Natural killer cell (primary cell): ENCODE results near the gene SLC29A4. TPM values are rescaled to one million over a fixed set of nuclear protein-coding genes. Genes with fewer than 3 reads are reported as not detected.
"Not testable (repeated sequence)": the region's sequence is repeated elsewhere in the genome, so short reads cannot be mapped to it uniquely, and the experiment has no call there.

Source experiments
- ATAC-seq, 3 donors: fragments of 150-1000 bp in 2 of 3; fragments of 200-7000 bp in 1 of 3; cut with Tn5 transposase; 1 replicate in 1 of 3; 2 replicates in 2 of 3; pipeline ENCODE4 v1.10.0; 2021; ENCODE audit warnings: mild to moderate bottlenecking in 2 of 3, moderate library complexity in 2 of 3
- DNase-seq, 2 donors: peaks; one replicate each; pipeline versions ENCODE4 v3.0.0 to v3.0.0-alpha.2; 2013 to 2021; ENCODE audit warnings: mixed read lengths in 1 of 2
- H3K27ac ChIP-seq: one replicate; pipeline ENCODE4 v1.5.1; 2013; ENCODE audit warnings: mild to moderate bottlenecking, low read length
- H3K27me3 ChIP-seq: one replicate; pipeline ENCODE4 v1.6.1; 2013; ENCODE audit warnings: low read length; ENCODE audit not compliant: control insufficient read depth, insufficient read depth
- H3K36me3 ChIP-seq: one replicate; pipeline ENCODE4 v1.6.1; 2013; ENCODE audit warnings: low read length; ENCODE audit not compliant: control insufficient read depth, insufficient read depth
- H3K4me1 ChIP-seq: one replicate; pipeline ENCODE4 v1.6.1; 2013; ENCODE audit warnings: low read length; ENCODE audit not compliant: control insufficient read depth, insufficient read depth
- H3K4me3 ChIP-seq: one replicate; pipeline ENCODE4 v1.5.1; 2013; ENCODE audit warnings: low read length
- H3K9me3 ChIP-seq: one replicate; pipeline ENCODE4 v1.6.1; 2013; ENCODE audit warnings: low read length; ENCODE audit not compliant: control insufficient read depth, insufficient read depth
- H3K27ac Mint-ChIP-seq, 2 donors: one replicate each; pipeline ENCODE4 v1.8.0; 2022; ENCODE audit warnings: mild to moderate bottlenecking in 2 of 2, mixed read lengths in 2 of 2, moderate library complexity in 1 of 2
- H3K27me3 Mint-ChIP-seq, 2 donors: one replicate each; pipeline ENCODE4 v1.8.0; 2022; ENCODE audit warnings: low read depth in 2 of 2, mixed read lengths in 2 of 2
- H3K36me3 Mint-ChIP-seq: one replicate; pipeline ENCODE4 v1.8.0; 2022; ENCODE audit warnings: mixed read lengths
- H3K4me1 Mint-ChIP-seq, 2 donors: one replicate each; pipeline ENCODE4 v1.8.0; 2022; ENCODE audit warnings: mixed read lengths in 2 of 2
- H3K4me3 Mint-ChIP-seq: one replicate; pipeline ENCODE4 v1.8.0; 2022; ENCODE audit warnings: mild to moderate bottlenecking, moderate library complexity, mixed read lengths
- H3K9me3 Mint-ChIP-seq, 2 donors: one replicate each; pipeline ENCODE4 v1.8.0; 2022; ENCODE audit warnings: mixed read lengths in 2 of 2
- CTCF ChIP-seq: fragments of 200-600 bp; IDR thresholded peaks from one replicate; pipeline ENCODE4 v1.8.0; 2022; ENCODE audit warnings: antibody characterized with exemption
- WGBS: methylation state at CpG from one replicate; pipeline ENCODE4 v1.1.7; 2013; ENCODE audit warnings: missing lambda C conversion rate; ENCODE audit not compliant: insufficient coverage; 5-methylcytosine and 5-hydroxymethylcytosine counted together
- intact Hi-C: fragments of 100-400 bp; cut with micrococcal nuclease; formaldehyde crosslinking; loops from one replicate; pipeline ENCODE4 v1.14.2; 2022
- total RNA-seq, 4 donors: library from RNA; stranded (reverse); fragments of 120-200 nt in 1 of 4; gene quantifications; one replicate each; pipeline versions ENCODE4 v1.2.3 to v1.2.4, GENCODE V29; 2013 to 2022

SLC29A4 gene
- total RNA-seq, 3 donors from 2014 or later (not counting 1 experiment from before 2014, with no cell fraction given), result 0.16 to 0.95 (median 0.40) TPM

- WGBS, result 61% methylated on average over 23 of the region's 24 CpGs
- H3K4me3 Mint-ChIP-seq, result peak overlapping the region; percentile 47
- H3K9me3 ChIP-seq, result no peaks in the 10 kb centered on the region
Observed at GRCh38 chr7:5284304-5285281, 1.9 kb downstream of the SLC29A4 start.

DNA sequence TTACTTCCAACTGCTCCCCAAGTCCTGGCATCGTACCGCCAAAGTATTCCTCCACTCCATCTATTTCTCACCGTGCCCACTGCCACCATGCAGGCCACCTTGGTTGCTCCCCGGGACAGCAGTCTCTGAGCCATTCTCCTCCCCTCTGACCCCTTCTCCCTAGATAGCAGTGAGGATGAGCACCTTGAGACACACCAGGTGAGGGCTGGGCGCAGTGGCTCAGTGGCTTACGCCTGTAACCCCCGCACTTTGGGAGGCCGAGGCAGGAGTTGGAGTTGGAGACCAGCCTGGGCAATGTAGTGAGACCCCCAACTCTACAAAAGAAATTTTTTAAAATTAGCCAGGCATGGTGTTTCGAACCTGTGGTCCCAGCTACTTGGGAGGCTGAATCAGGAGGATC, 4.2 kb downstream of the SLC29A4 start:
- intact Hi-C loops, result no loop called here
- H3K4me3 Mint-ChIP-seq, result no peak overlapping the region

More at GRCh38 chr7:5284304-5285281, 1.9 kb downstream of the SLC29A4 start:
- Histone ChIP-seq H3K36me3 (no peaks in the 10 kb centered on the region), H3K27me3 (peaks cover 12% of the 10 kb centered on the region), H3K27ac (no peak overlapping the region), H3K4me1 (peaks cover 7% of the 10 kb centered on the region), H3K4me3 (no peak overlapping the region)
- intact Hi-C loops, result no loop called here
- H3K27ac Mint-ChIP-seq, result no peak overlapping the region
- ATAC-seq, result no peak
- H3K4me1 Mint-ChIP-seq, result no peaks in the 10 kb centered on the region
- no peaks in the 10 kb centered on the region for H3K9me3 Mint-ChIP-seq
- TF ChIP-seq CTCF, result no peak
- H3K36me3 Mint-ChIP-seq, result no peaks in the 10 kb centered on the region
- peaks cover 0 to 12% of the 10 kb centered on the region in 2 donors for H3K27me3 Mint-ChIP-seq
- DNase-seq, result peak in 1 of 2 donors; percentile 24

GRCh38 chr7:5287373-5287772, 4.6 kb downstream of the SLC29A4 start:
- H3K9me3 Mint-ChIP-seq, H3K4me3 ChIP-seq, H3K27me3 Mint-ChIP-seq, H3K4me1 Mint-ChIP-seq, DNase-seq, H3K27ac ChIP-seq, H3K27ac Mint-ChIP-seq, H3K4me1 ChIP-seq, H3K4me3 Mint-ChIP-seq, intact Hi-C loops, H3K36me3 Mint-ChIP-seq, ATAC-seq, H3K36me3 ChIP-seq, H3K9me3 ChIP-seq: not testable (repeated sequence)
- 87% methylated on average over 5 of the region's 5 CpGs for WGBS
- H3K27me3 ChIP-seq, result peaks cover 12% of the 10 kb centered on the region

More for the DNA sequence above, 4.2 kb downstream of the SLC29A4 start:
- H3K27me3 ChIP-seq, result peaks cover 12% of the 10 kb centered on the region
- H3K4me1 ChIP-seq, result peaks cover 7% of the 10 kb centered on the region
- no peaks in the 10 kb centered on the region for H3K36me3 ChIP-seq
- H3K27ac ChIP-seq, result no peak overlapping the region
- no peak overlapping the region for H3K4me3 ChIP-seq
- ATAC-seq, result no peak
- Mint-ChIP-seq H3K27me3 (peaks cover 0 to 9% of the 10 kb centered on the region in 2 donors), H3K9me3 (no peaks in the 10 kb centered on the region), H3K36me3 (no peaks in the 10 kb centered on the region), H3K4me1 (no peaks in the 10 kb centered on the region), H3K27ac (no peak overlapping the region)
- TF ChIP-seq CTCF, result no peak
- WGBS, result 94% methylated on average over 9 of the region's 9 CpGs
- no peaks in the 10 kb centered on the region for H3K9me3 ChIP-seq
- no peak for DNase-seq

- Mint-ChIP-seq H3K36me3 (no peaks in the 10 kb centered on the region), H3K27ac (no peak overlapping the region), H3K4me3 (no peak overlapping the region), H3K4me1 (no peaks in the 10 kb centered on the region), H3K9me3 (no peaks in the 10 kb centered on the region), H3K27me3 (peaks cover 0 to 9% of the 10 kb centered on the region in 2 donors)
- Histone ChIP-seq H3K36me3 (no peaks in the 10 kb centered on the region), H3K27ac (no peak overlapping the region), H3K9me3 (no peaks in the 10 kb centered on the region), H3K4me3 (no peak overlapping the region), H3K4me1 (peaks cover 7% of the 10 kb centered on the region), H3K27me3 (peaks cover 12% of the 10 kb centered on the region)
- ATAC-seq, result no peak
- TF ChIP-seq CTCF, result no peak
- intact Hi-C loops, result no loop called here
- DNase-seq, result no peak
- 92% methylated on average over 19 of the region's 19 CpGs for WGBS
Observed at GRCh38 chr7:5287802-5288201, 5.1 kb downstream of the SLC29A4 start.

GRCh38 chr7:5288560-5288959, 5.8 kb downstream of the SLC29A4 start:
- DNase-seq, H3K4me1 ChIP-seq, ATAC-seq, H3K4me3 ChIP-seq, H3K27ac Mint-ChIP-seq, H3K36me3 ChIP-seq, H3K27me3 Mint-ChIP-seq, H3K27ac ChIP-seq, H3K4me1 Mint-ChIP-seq, H3K36me3 Mint-ChIP-seq, H3K9me3 Mint-ChIP-seq, H3K9me3 ChIP-seq, H3K4me3 Mint-ChIP-seq, intact Hi-C loops: not testable (repeated sequence)
- 89% methylated on average over 8 of the region's 8 CpGs for WGBS
- peaks cover 11% of the 10 kb centered on the region for H3K27me3 ChIP-seq
